GM21423 (cell line): ENCODE measurements around the gene KIAA0319L.

Experiments
- ATAC-seq: cut with Tn5 transposase; IDR thresholded peaks from one replicate; pipeline ENCODE4 v1.9.1; 2021; ENCODE audit warnings: mild to moderate bottlenecking, moderate library complexity; ENCODE audit not compliant: unreplicated experiment

Gene KIAA0319L

GRCh38 chr1:35564037-35564883 is 7.1 kb upstream of the KIAA0319L start:
- peak; percentile 49 for ATAC-seq

- no peak for ATAC-seq
Observed at GRCh38 chr1:35563166-35563565, 6.0 kb upstream of the KIAA0319L start.

- ATAC-seq: no peak
Observed at GRCh38 chr1:35561972-35562680, 4.9 kb upstream of the KIAA0319L start.

- no peak for ATAC-seq
Observed at GRCh38 chr1:35561297-35561971, 4.2 kb upstream of the KIAA0319L start.

- no peak for ATAC-seq
Observed at GRCh38 chr1:35560256-35561225, 3.3 kb upstream of the KIAA0319L start.

- no peak for ATAC-seq
Observed at GRCh38 chr1:35559317-35559944, 2.2 kb upstream of the KIAA0319L start.

- ATAC-seq: no peak
Observed at GRCh38 chr1:35558374-35559316, 1.4 kb upstream of the KIAA0319L start.

- peak; percentile 78 for ATAC-seq
Observed at GRCh38 chr1:35557611-35558373, 589 bp upstream of the KIAA0319L start, which contains the start of gene NCDN. TSS of gene NCDN (plus strand) at chr1:35557799. CDS start at chr1:35558191, 392 bp downstream.

- ATAC-seq: no peak
Observed at GRCh38 chr1:35556484-35557117, 602 bp downstream of the KIAA0319L start.

GRCh38 chr1:35555601-35556477 is 1.4 kb downstream of the KIAA0319L start:
- ATAC-seq: no peak

GRCh38 chr1:35555212-35555584 is 2.0 kb downstream of the KIAA0319L start:
- no peak for ATAC-seq

GRCh38 chr1:35554266-35555211 is 2.7 kb downstream of the KIAA0319L start:
- no peak for ATAC-seq

GRCh38 chr1:35553851-35554250 is 3.4 kb downstream of the KIAA0319L start:
- no peak for ATAC-seq

GRCh38 chr1:35546614-35547013 is 10.6 kb downstream of the KIAA0319L start:
- ATAC-seq: no peak

- ATAC-seq: no peak
Observed at GRCh38 chr1:35544976-35545375, 12.2 kb downstream of the KIAA0319L start.
